Measurements from ENCODE around the gene SCMH1.

Gene SCMH1

GRCh38 chr1:41226815-41227434, 15.2 kb downstream of the SCMH1 start:
- no peak overlapping the region for H3K9ac ChIP-seq
- H3K27me3 ChIP-seq (ENCODE audit: control insufficient read depth, insufficient read depth, low read length): no peaks in the 10 kb centered on the region
- no peak overlapping the region for H3K4me2 ChIP-seq (ENCODE audit: low read length)
- H3K4me1 ChIP-seq: no peaks in the 10 kb centered on the region
- no peak overlapping the region for H2AFZ ChIP-seq
- TF ChIP-seq CTCF (IDR thresholded peaks at IDR 0.05): no peak
- H3K36me3 ChIP-seq (ENCODE audit: control insufficient read depth, insufficient read depth, low read length): no peaks in the 10 kb centered on the region
- no peak overlapping the region for H3K27ac ChIP-seq
- no peaks in the 10 kb centered on the region for H3K9me3 ChIP-seq (ENCODE audit: control insufficient read depth, low read length)
- no peak overlapping the region for H3K4me3 ChIP-seq (ENCODE audit: low read depth, low read length)
- H3K79me2 ChIP-seq: peaks cover 29% of the 10 kb centered on the region

- Histone ChIP-seq H3K9ac (no peak overlapping the region), H3K4me2 (ENCODE audit: low read length) (no peak overlapping the region), H3K27ac (no peak overlapping the region), H3K36me3 (ENCODE audit: control insufficient read depth, insufficient read depth, low read length) (no peaks in the 10 kb centered on the region), H3K79me2 (peaks cover 29% of the 10 kb centered on the region), H3K4me3 (ENCODE audit: low read depth, low read length) (no peak overlapping the region), H3K27me3 (ENCODE audit: control insufficient read depth, insufficient read depth, low read length) (no peaks in the 10 kb centered on the region), H3K4me1 (no peaks in the 10 kb centered on the region), H3K9me3 (ENCODE audit: control insufficient read depth, low read length) (no peaks in the 10 kb centered on the region), H2AFZ (no peak overlapping the region)
- TF ChIP-seq CTCF (IDR thresholded peaks at IDR 0.05): no peak
Observed at GRCh38 chr1:41225495-41225894, 16.6 kb downstream of the SCMH1 start.

- Histone ChIP-seq H2AFZ (no peak overlapping the region), H3K79me2 (peaks cover 28% of the 10 kb centered on the region), H3K4me1 (no peaks in the 10 kb centered on the region), H3K4me2 (ENCODE audit: low read length) (no peak overlapping the region), H3K27me3 (ENCODE audit: control insufficient read depth, insufficient read depth, low read length) (no peaks in the 10 kb centered on the region), H3K36me3 (ENCODE audit: control insufficient read depth, insufficient read depth, low read length) (no peaks in the 10 kb centered on the region), H3K9ac (no peak overlapping the region), H3K4me3 (ENCODE audit: low read depth, low read length) (no peak overlapping the region), H3K9me3 (ENCODE audit: control insufficient read depth, low read length) (no peaks in the 10 kb centered on the region), H3K27ac (no peak overlapping the region)
- TF ChIP-seq CTCF (IDR thresholded peaks at IDR 0.05): no peak
Observed at GRCh38 chr1:41222496-41222895, 19.6 kb downstream of the SCMH1 start.

GRCh38 chr1:41221995-41222394, 20.1 kb downstream of the SCMH1 start:
- Histone ChIP-seq H3K9ac (no peak overlapping the region), H3K4me1 (no peaks in the 10 kb centered on the region), H3K9me3 (ENCODE audit: control insufficient read depth, low read length) (no peaks in the 10 kb centered on the region), H3K27me3 (ENCODE audit: control insufficient read depth, insufficient read depth, low read length) (no peaks in the 10 kb centered on the region), H3K4me2 (ENCODE audit: low read length) (no peak overlapping the region), H3K4me3 (ENCODE audit: low read depth, low read length) (no peak overlapping the region), H2AFZ (no peak overlapping the region), H3K79me2 (peaks cover 26% of the 10 kb centered on the region), H3K27ac (no peak overlapping the region), H3K36me3 (ENCODE audit: control insufficient read depth, insufficient read depth, low read length) (no peaks in the 10 kb centered on the region)
- no peak for TF ChIP-seq CTCF (IDR thresholded peaks at IDR 0.05)

GRCh38 chr1:41218152-41218551, 24.0 kb downstream of the SCMH1 start:
- no peak overlapping the region for H3K9ac ChIP-seq
- H3K27ac ChIP-seq: no peak overlapping the region
- H3K9me3 ChIP-seq (ENCODE audit: control insufficient read depth, low read length): no peaks in the 10 kb centered on the region
- peaks cover 21% of the 10 kb centered on the region for H3K79me2 ChIP-seq
- no peaks in the 10 kb centered on the region for H3K36me3 ChIP-seq (ENCODE audit: control insufficient read depth, insufficient read depth, low read length)
- H3K4me1 ChIP-seq: no peaks in the 10 kb centered on the region
- TF ChIP-seq CTCF (IDR thresholded peaks at IDR 0.05): no peak
- no peaks in the 10 kb centered on the region for H3K27me3 ChIP-seq (ENCODE audit: control insufficient read depth, insufficient read depth, low read length)
- no peak overlapping the region for H3K4me2 ChIP-seq (ENCODE audit: low read length)
- H2AFZ ChIP-seq: no peak overlapping the region
- H3K4me3 ChIP-seq (ENCODE audit: low read depth, low read length): no peak overlapping the region
